Measurements from ENCODE around the gene PRKCG. TPM values are rescaled to one million over a fixed set of nuclear protein-coding genes. Genes with fewer than 3 reads are reported as not detected.
"Not testable (repeated sequence)": the region's sequence is repeated elsewhere in the genome, so short reads cannot be mapped to it uniquely, and the experiment has no call there.

PRKCG gene
- total RNA-seq, 1 donor from 2014 or later, result not detected

DNA sequence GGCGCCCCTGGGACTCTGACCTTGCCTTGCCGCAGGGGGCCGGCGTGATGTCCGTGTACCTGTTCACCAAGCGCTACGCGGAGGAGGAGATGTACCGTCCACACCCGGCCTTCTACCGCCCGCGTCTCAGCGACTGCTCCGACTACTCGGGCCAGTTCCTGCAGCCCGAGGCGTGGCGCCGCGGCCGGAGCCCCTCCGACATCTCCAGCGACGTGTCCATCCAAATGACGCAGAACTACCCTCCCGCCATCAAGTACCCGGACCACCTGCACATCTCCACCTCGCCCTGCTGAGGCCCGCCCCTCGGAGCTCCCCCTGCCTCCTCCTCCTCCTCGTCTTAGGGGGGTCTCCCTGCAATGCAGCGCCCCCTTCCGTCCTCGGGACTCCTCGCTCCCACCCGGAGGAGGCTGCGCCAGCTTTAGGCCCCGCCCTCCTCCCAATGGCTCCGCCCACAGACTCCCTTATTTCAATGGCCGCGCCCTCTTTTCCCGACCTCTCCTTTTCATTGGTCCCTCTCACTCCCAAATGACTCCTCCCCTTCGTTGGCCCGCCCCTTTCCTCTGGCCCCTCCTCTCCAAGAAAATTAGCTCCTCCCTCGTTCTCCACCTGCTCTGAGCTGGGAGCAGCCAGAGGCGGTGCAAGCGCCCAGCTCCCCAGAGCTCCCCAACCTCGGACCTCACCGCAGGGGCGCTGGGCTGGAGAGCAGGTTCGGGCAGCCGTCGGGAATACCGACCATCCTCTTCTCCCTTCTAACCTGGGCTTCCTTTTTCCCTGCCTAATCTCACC, 60.2 kb downstream of the PRKCG start:
- DNase-seq (ENCODE audit: low read depth in 2 of 2), result peak in 1 of 2 donors; percentile 22

- no peak for DNase-seq (ENCODE audit: low read depth in 2 of 2)
These were observed 62.4 kb downstream of the PRKCG start for GRCh38 chr19:53944416-53944815.

GRCh38 chr19:53944933-53945332, 62.9 kb downstream of the PRKCG start:
- no peak for DNase-seq (ENCODE audit: low read depth in 2 of 2)

- DNase-seq (ENCODE audit: low read depth in 2 of 2), result no peak
These were observed 63.4 kb downstream of the PRKCG start for GRCh38 chr19:53945441-53945840.

DNA sequence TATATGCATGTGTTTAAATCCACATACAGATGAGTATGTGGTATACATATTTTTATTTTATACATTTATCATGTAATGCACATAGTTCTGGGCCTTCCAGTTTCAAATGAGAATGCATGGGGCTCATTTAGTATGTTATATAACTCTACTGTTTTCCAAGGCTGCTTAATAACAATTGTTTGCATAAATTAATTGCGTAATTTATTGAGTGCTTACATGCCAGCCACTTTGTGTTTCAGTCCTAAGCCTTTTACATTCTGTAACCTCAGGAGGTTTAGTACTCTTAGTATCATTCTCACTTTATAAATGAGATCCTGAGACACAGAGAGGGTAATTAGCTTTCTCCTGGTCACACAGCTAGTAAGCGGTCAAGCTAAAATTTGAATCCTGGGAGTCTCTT, 64.0 kb downstream of the PRKCG start:
- no peak for DNase-seq (ENCODE audit: low read depth in 2 of 2)

DNA sequence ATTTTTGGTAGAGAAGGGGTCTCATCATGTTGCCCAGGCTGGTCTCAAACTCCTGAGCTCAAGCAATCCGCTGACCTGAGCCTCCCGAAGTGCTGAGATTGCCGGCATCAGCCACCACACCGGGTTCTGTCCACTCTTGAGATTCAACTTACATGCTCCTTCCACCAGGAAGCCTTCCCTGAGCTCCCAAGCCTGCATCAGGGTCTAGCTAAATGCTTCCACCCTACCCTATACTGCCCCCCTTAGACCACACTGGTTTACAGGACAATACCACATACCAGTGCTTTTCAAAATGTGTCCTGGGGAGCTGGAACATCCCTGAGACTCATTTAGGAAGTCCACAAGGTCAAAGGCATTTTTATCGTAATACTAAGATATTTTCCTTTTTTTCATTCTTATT, 65.6 kb downstream of the PRKCG start:
- DNase-seq (ENCODE audit: low read depth in 2 of 2), result peak in 1 of 2 donors; percentile 19

DNA sequence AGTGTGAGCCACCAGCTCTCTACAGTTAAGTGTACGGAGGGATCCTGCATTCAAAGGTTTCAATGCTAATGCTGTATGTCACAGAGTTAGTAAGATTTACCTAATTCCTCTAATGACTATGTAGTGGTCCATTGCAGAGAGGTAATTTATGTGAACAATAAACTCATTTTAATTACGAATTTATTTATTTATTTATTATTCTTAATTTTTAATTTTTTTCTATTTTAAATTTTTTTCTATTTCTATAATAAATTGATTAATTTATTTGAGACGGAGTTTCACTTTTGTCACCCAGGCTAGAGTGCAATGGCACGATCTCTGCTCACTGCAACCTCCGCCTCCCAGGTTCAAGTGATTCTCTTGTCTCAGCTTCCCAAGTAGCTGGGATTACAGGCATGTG, 66.6 kb downstream of the PRKCG start:
- DNase-seq (ENCODE audit: low read depth in 2 of 2), result not testable (repeated sequence)

GRCh38 chr19:53951436-53951835, 69.4 kb downstream of the PRKCG start:
- no peak for DNase-seq (ENCODE audit: low read depth in 2 of 2)

GRCh38 chr19:53951947-53952346, 70.0 kb downstream of the PRKCG start:
- no peak for DNase-seq (ENCODE audit: low read depth in 2 of 2)

- no peak for DNase-seq (ENCODE audit: low read depth in 2 of 2)
These were observed 71.4 kb downstream of the PRKCG start for GRCh38 chr19:53953383-53953782.

Other genes starting within 250 kb of the PRKCG start
- 0.51 and 0.76 TPM in 2 replicates for gene NLRP12, start 57.9 kb upstream of the PRKCG start, total RNA-seq
- gene MYADM, start 14.3 kb upstream of the PRKCG start, total RNA-seq, result 5.9 and 12.5 TPM in 2 replicates
- not detected in 2 replicates for gene CACNG7, start 27.1 kb downstream of the PRKCG start, total RNA-seq
- gene CACNG8, start 80.7 kb downstream of the PRKCG start, total RNA-seq, result 0.13 TPM in 2 replicates
- 0.38 and 0.77 TPM in 2 replicates for gene CACNG6, start 109.4 kb downstream of the PRKCG start, total RNA-seq
- not detected in 2 replicates for gene VSTM1, start 181.7 kb downstream of the PRKCG start, total RNA-seq
- gene TARM1, start 199.2 kb downstream of the PRKCG start, total RNA-seq, result not detected in 2 replicates
- gene OSCAR, start 218.6 kb downstream of the PRKCG start, total RNA-seq, result under 0.01 TPM in 1 of 2 replicates, not detected in the other
- gene NDUFA3, start 220.7 kb downstream of the PRKCG start, total RNA-seq, result 17.1 and 19.8 TPM in 2 replicates
- gene TFPT, start 233.5 kb downstream of the PRKCG start, total RNA-seq, result 19.1 and 19.6 TPM in 2 replicates
- gene PRPF31, start 233.6 kb downstream of the PRKCG start, total RNA-seq, result 60.3 and 64.5 TPM in 2 replicates

Data from dermis microvascular lymphatic vessel endothelial cell (primary cell).